HG02571 (cell line): ENCODE measurements around the gene MAML2.

Experiments used
- ATAC-seq: cut with Tn5 transposase; IDR thresholded peaks from one replicate; pipeline ENCODE4 v1.9.1; 2021; ENCODE audit warnings: mild to moderate bottlenecking, moderate library complexity; ENCODE audit not compliant: unreplicated experiment

The MAML2 gene

GRCh38 chr11:96023275-96023674, 319.7 kb downstream of the MAML2 start:
- no peak for ATAC-seq

GRCh38 chr11:96021901-96022650, 320.9 kb downstream of the MAML2 start:
- ATAC-seq: no peak

GRCh38 chr11:96019810-96020747, 322.9 kb downstream of the MAML2 start:
- no peak for ATAC-seq

GRCh38 chr11:96019281-96019680, 323.7 kb downstream of the MAML2 start:
- no peak for ATAC-seq

GRCh38 chr11:96017856-96018255, 325.1 kb downstream of the MAML2 start:
- ATAC-seq: no peak

- ATAC-seq: no peak
Measured at GRCh38 chr11:96016978-96017502, 326.0 kb downstream of the MAML2 start.

GRCh38 chr11:96015906-96016565, 327.0 kb downstream of the MAML2 start:
- no peak for ATAC-seq

GRCh38 chr11:96014217-96014616, 328.8 kb downstream of the MAML2 start:
- ATAC-seq: no peak

- ATAC-seq: no peak
Measured at GRCh38 chr11:96013461-96014213, 329.4 kb downstream of the MAML2 start.

GRCh38 chr11:96012086-96012824, 330.7 kb downstream of the MAML2 start:
- ATAC-seq: peak; percentile 93

GRCh38 chr11:96010683-96011082, 332.3 kb downstream of the MAML2 start:
- no peak for ATAC-seq

GRCh38 chr11:96008161-96008720, 334.8 kb downstream of the MAML2 start:
- no peak for ATAC-seq

- ATAC-seq: no peak
Measured at GRCh38 chr11:96006037-96006436, 337.0 kb downstream of the MAML2 start.

- ATAC-seq: no peak
Measured at GRCh38 chr11:96004862-96005261, 338.1 kb downstream of the MAML2 start.

GRCh38 chr11:96002754-96003290, 340.2 kb downstream of the MAML2 start:
- ATAC-seq: no peak

GRCh38 chr11:96002339-96002738, 340.7 kb downstream of the MAML2 start:
- no peak for ATAC-seq

GRCh38 chr11:96001037-96001436, 342.0 kb downstream of the MAML2 start:
- ATAC-seq: no peak

GRCh38 chr11:95999711-96000406, 343.1 kb downstream of the MAML2 start:
- no peak for ATAC-seq
